ENCODE results near the gene USP33. TPM values are rescaled to one million over a fixed set of nuclear protein-coding genes. Genes with fewer than 3 reads are reported as not detected.
A peak's percentile ranks its signal among the peaks of the same experiment; 100 is the strongest.
"Not testable (repeated sequence)": the region's sequence is repeated elsewhere in the genome, so short reads cannot be mapped to it uniquely, and the experiment has no call there.

USP33 gene
- total RNA-seq, 4 donors from 2014 or later = 50.9 to 90.5 (median 69.4) TPM

DNA sequence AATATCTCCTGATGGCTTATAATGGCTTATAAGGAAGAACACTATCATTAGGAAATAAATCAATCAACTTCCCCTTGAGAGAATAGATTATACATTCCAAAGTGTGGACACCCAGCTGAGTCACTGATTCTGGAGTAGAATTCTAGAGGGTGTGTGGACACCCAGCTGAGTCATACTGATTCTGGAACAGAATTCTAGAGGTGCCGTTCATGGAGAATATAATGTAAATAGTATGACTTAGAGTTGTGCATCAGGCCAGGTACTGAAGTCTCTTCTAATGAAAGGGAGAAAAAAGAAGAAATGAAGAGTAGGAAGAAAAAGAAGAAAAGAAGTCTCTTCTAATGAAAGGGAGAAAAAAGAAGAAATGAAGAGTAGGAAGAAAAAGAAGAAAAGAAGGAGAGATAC lies 2.4 kb upstream of the USP33 start:
- DNase-seq = no peak
- no peaks in the 10 kb centered on the region for H3K9me3 ChIP-seq
- in situ Hi-C loops (cut with MboI; ENCODE audit: low pct_ligation_motif_present in 1 of 4, low pct_unique_long_range_greater_than_20kb in 1 of 4, low sequenced_read_pairs in 3 of 4) (no loop called here), intact Hi-C loops (cut with DNase I; ENCODE audit: low total_unique reads) (no loop called here)
- H3K27me3 ChIP-seq = no peaks in the 10 kb centered on the region
- peaks cover 0 to 21% (median 14%) of the 10 kb centered on the region in 4 donors for H3K4me1 ChIP-seq
- H3K36me3 ChIP-seq = no peaks in the 10 kb centered on the region
- WGBS, 2 donors (ENCODE audit: low coverage in 1 of 2) = 30 to 50% methylated on average over 1 of the region's 1 CpG
- TF ChIP-seq POLR2AphosphoS5 (IDR thresholded peaks at IDR 0.05) (no peak), CTCF (IDR thresholded peaks at IDR 0.05) (no peak), EP300 (IDR thresholded peaks at IDR 0.05; ENCODE audit: low read depth) (no peak), POLR2A (IDR thresholded peaks at IDR 0.05) (no peak)
- H3K4me3 ChIP-seq = no peak overlapping the region
- no peak overlapping the region for H3K27ac ChIP-seq

- Histone ChIP-seq H3K27me3 (no peaks in the 10 kb centered on the region), H3K4me1 (peaks cover 0 to 51% (median 16%) of the 10 kb centered on the region in 4 donors), H3K9me3 (no peaks in the 10 kb centered on the region), H3K36me3 (no peaks in the 10 kb centered on the region), H3K27ac (peak overlapping the region in 2 of 4 donors; percentile 91 to 99), H3K4me3 (no peak overlapping the region)
- no peak for DNase-seq
- no peak for TF ChIP-seq EP300 (IDR thresholded peaks at IDR 0.05; ENCODE audit: low read depth)
- peak in 1 of 3 donors; percentile 44 for TF ChIP-seq POLR2AphosphoS5 (IDR thresholded peaks at IDR 0.05)
- in situ Hi-C loops (cut with MboI; ENCODE audit: low pct_ligation_motif_present in 1 of 4, low pct_unique_long_range_greater_than_20kb in 1 of 4, low sequenced_read_pairs in 3 of 4) = no loop called here
- WGBS, 2 donors (ENCODE audit: low coverage in 1 of 2) = 66 to 74% methylated on average over 2 of the region's 2 CpGs
- intact Hi-C loops (cut with DNase I; ENCODE audit: low total_unique reads) = no loop called here
Observed at GRCh38 chr1:77757603-77758002, 2.0 kb downstream of the USP33 start.

DNA sequence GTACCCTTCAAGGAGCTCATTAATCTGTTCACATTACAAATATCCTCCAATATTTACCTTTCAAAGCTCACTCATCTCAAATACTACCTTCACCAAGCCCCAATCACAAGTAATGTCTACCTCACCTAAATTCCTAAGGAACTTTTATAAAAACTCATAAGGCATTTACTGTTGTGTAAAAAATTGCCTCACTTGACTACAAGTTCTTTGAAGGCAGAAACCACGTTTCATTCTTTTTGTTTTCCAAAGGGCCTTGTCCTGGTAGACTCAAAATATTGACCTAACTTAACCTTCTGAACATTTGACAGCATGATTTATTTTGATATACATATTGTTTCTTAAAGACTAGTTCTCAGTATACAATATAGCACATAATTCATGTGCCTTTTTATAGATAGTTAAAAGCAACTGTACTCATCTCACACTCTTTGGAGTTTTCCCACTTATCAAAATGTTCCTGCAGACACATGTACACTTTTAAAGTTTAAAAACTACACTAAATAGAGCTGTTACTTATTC lies 2.5 kb downstream of the USP33 start:
- DNase-seq = no peak
- Histone ChIP-seq H3K9me3 (no peaks in the 10 kb centered on the region), H3K4me1 (peaks cover 0 to 53% (median 18%) of the 10 kb centered on the region in 4 donors), H3K27me3 (no peaks in the 10 kb centered on the region), H3K4me3 (no peak overlapping the region), H3K27ac (peak overlapping the region in 1 of 4 donors; percentile 91), H3K36me3 (no peaks in the 10 kb centered on the region)
- intact Hi-C loops (cut with DNase I; ENCODE audit: low total_unique reads) = no loop called here
- WGBS, 2 donors (ENCODE audit: low coverage in 1 of 2) = 57 to 58% methylated on average over 1 of the region's 1 CpG
- in situ Hi-C loops (cut with MboI; ENCODE audit: low pct_ligation_motif_present in 1 of 4, low pct_unique_long_range_greater_than_20kb in 1 of 4, low sequenced_read_pairs in 3 of 4) = no loop called here
- no peak for TF ChIP-seq EP300 (IDR thresholded peaks at IDR 0.05; ENCODE audit: low read depth)

- in situ Hi-C loops (cut with MboI; ENCODE audit: low pct_ligation_motif_present in 1 of 4, low pct_unique_long_range_greater_than_20kb in 1 of 4, low sequenced_read_pairs in 3 of 4) = no loop called here
- H3K4me3 ChIP-seq = no peak overlapping the region
- WGBS, 2 donors (ENCODE audit: low coverage in 1 of 2) = 67 to 70% methylated on average over 1 of the region's 1 CpG
- intact Hi-C loops (cut with DNase I; ENCODE audit: low total_unique reads) = no loop called here
- H3K27me3 ChIP-seq = no peaks in the 10 kb centered on the region
- no peak for TF ChIP-seq CTCF (IDR thresholded peaks at IDR 0.05)
- no peak for TF ChIP-seq POLR2A (IDR thresholded peaks at IDR 0.05)
- no peak for TF ChIP-seq EP300 (IDR thresholded peaks at IDR 0.05; ENCODE audit: low read depth)
- no peak for TF ChIP-seq POLR2AphosphoS5 (IDR thresholded peaks at IDR 0.05)
- H3K9me3 ChIP-seq = no peaks in the 10 kb centered on the region
- H3K4me1 ChIP-seq = peaks cover 0 to 58% (median 18%) of the 10 kb centered on the region in 4 donors
- H3K36me3 ChIP-seq = no peaks in the 10 kb centered on the region
- no peak for DNase-seq
- H3K27ac ChIP-seq = no peak overlapping the region
Observed at GRCh38 chr1:77756052-77756754, 3.4 kb downstream of the USP33 start.

DNA sequence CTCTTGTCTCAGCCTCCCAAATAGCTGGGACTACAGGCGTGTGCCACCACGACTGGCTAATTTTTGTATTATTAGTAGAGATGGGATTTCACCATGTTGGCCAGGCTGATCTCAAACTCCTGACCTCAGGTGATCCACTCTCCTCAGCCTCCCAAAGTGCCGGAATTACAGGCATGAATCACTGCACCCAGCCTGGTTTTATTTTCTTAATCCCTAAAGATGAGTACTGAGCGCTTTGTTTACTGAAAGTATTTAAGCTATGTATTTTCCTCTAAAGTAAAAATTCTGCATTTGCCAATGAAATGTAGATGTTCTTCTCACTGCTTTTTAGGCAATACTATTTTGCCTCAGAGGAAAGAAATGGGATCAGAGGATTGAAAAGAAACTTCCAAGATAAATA lies 10.2 kb downstream of the USP33 start:
- H3K4me3 ChIP-seq; intact Hi-C loops (cut with DNase I; ENCODE audit: low total_unique reads); DNase-seq; H3K27me3 ChIP-seq; in situ Hi-C loops (cut with MboI; ENCODE audit: low pct_ligation_motif_present in 1 of 4, low pct_unique_long_range_greater_than_20kb in 1 of 4, low sequenced_read_pairs in 3 of 4); H3K36me3 ChIP-seq; H3K27ac ChIP-seq; H3K9me3 ChIP-seq: not testable (repeated sequence)
- WGBS, 2 donors (ENCODE audit: low coverage in 1 of 2) = 83 to 88% methylated on average over 2 to 4 of the region's 4 CpGs
- peaks cover 0 to 36% (median 13%) of the 10 kb centered on the region in 4 donors for H3K4me1 ChIP-seq
